ENCODE measurements around the gene COX10. TPM values are rescaled to one million over a fixed set of nuclear protein-coding genes. Genes with fewer than 3 reads are reported as not detected.

The COX10 gene
- total RNA-seq, 2 donors from 2014 or later = 31.6 to 67.6 TPM

DNA sequence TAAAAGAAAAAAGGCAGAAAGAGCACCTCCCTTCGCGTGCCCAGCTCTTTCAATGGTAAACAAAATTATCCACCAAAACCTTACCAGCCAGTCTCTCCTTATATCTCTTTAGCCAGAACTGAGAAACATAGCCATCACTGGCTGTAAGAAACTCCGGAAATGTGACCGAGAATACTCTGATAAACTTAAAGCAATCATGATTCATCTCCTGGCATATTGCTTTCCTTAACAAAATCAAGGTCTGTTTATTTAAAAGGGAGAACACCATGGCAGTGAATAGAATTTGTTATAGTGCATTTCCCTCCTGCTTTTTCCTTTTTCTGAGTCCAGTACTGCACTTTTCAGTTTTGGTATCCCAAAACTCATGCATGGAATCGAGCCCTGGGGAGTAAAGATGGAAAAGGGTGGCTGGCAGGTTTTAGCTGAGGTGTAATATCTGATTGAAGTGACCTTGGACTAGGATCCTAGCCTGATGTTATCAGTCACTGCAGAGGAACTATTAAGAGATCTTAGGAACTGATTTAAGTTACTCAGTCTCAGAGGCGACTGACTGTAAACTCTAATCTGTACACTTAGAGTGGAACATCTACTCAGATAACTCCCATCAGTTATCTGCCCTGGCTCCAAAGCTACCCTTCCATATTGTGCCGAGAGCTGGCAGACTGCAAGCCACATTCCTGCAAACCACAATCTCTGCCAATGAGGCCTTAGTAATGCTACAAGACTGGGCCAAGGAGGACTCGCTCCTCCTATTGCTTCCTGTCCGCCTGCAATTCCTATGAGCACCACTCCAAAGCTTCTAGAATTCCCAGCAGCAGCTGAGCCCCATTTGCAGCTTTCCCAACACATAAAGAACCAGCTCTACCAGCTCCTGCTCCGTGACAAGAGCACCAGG lies 7.4 kb upstream of the COX10 start:
- H3K27me3 ChIP-seq = no peaks in the 10 kb centered on the region
- H3K9me3 ChIP-seq = no peaks in the 10 kb centered on the region
- peaks cover 0 to 11% of the 10 kb centered on the region in 2 donors for H3K4me1 ChIP-seq
- H3K36me3 ChIP-seq = no peaks in the 10 kb centered on the region
- no peak overlapping the region for H3K27ac ChIP-seq
- TF ChIP-seq, protein P1, sequence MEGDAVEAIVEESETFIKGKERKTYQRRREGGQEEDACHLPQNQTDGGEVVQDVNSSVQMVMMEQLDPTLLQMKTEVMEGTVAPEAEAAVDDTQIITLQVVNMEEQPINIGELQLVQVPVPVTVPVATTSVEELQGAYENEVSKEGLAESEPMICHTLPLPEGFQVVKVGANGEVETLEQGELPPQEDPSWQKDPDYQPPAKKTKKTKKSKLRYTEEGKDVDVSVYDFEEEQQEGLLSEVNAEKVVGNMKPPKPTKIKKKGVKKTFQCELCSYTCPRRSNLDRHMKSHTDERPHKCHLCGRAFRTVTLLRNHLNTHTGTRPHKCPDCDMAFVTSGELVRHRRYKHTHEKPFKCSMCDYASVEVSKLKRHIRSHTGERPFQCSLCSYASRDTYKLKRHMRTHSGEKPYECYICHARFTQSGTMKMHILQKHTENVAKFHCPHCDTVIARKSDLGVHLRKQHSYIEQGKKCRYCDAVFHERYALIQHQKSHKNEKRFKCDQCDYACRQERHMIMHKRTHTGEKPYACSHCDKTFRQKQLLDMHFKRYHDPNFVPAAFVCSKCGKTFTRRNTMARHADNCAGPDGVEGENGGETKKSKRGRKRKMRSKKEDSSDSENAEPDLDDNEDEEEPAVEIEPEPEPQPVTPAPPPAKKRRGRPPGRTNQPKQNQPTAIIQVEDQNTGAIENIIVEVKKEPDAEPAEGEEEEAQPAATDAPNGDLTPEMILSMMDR (IDR thresholded peaks at IDR 0.05) = no peak
- H3K4me3 ChIP-seq = no peak overlapping the region
- no peak for DNase-seq (ENCODE audit: low spot score)

DNA sequence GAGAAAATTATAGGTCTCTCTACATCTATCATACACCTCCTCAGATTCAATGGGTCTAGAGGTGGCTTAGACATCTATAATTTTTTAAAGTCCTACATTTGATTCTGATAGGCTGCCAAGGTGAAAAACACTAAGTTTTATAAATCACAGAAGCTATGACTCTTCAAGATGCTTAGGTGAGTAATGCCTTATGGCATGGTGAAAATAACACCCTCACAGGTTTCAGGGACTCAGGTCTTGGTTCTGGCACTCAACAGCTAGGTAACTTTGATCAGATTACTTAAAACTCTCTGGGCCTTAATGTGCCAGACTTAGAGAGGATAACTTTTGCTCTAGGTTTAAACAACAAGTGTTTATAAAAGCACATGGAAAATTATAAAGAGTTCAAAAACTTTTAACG lies 2.0 kb upstream of the COX10 start:
- Histone ChIP-seq H3K27ac (no peak overlapping the region), H3K4me3 (no peak overlapping the region), H3K4me1 (peaks cover 0 to 33% of the 10 kb centered on the region in 2 donors), H3K9me3 (no peaks in the 10 kb centered on the region), H3K36me3 (no peaks in the 10 kb centered on the region), H3K27me3 (no peaks in the 10 kb centered on the region)
- TF ChIP-seq, protein P1 (IDR thresholded peaks at IDR 0.05) = no peak
- no peak for DNase-seq (ENCODE audit: low spot score)

DNA sequence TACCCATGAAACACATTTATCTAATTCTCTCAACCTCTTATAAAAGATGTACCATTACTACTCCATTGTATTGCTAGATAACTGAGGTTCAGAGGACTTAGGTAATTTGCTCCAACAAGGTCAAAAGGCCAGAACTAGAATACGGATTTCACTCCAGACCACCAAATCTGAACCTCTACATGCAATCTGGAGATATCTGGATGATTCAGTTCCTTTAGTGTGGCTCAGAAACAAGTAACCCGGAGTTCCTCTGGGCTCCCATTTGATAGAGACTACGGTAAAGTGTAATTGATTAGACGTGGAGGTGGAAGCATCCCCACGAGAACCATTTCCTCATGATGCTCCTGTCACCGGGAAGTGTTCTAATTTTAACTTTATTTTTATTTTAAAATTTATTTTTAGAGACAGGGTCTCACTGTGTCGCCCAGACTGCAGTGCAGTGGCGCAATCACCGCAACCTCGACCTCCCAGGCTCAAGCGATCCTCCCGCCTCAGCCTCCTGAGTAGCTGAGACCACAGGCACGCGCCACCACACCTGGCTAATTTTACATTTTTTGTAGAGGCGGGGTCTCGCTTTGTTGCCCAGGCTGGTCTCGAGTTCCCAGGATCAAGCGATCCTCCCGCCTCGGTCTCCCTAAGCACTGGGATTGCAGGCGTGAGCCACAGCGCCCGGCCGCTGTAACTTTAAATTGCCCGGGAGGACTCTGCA lies 608 bp upstream of the COX10 start:
- Histone ChIP-seq H3K27me3 (no peaks in the 10 kb centered on the region), H3K36me3 (no peaks in the 10 kb centered on the region), H3K4me1 (peaks cover 0 to 25% of the 10 kb centered on the region in 2 donors), H3K4me3 (peak overlapping the region; percentile 73 to 94), H3K9me3 (no peaks in the 10 kb centered on the region), H3K27ac (peak overlapping the region; percentile 71 to 82)
- DNase-seq (ENCODE audit: low spot score) = no peak
- TF ChIP-seq, protein P1 (IDR thresholded peaks at IDR 0.05) = no peak

DNA sequence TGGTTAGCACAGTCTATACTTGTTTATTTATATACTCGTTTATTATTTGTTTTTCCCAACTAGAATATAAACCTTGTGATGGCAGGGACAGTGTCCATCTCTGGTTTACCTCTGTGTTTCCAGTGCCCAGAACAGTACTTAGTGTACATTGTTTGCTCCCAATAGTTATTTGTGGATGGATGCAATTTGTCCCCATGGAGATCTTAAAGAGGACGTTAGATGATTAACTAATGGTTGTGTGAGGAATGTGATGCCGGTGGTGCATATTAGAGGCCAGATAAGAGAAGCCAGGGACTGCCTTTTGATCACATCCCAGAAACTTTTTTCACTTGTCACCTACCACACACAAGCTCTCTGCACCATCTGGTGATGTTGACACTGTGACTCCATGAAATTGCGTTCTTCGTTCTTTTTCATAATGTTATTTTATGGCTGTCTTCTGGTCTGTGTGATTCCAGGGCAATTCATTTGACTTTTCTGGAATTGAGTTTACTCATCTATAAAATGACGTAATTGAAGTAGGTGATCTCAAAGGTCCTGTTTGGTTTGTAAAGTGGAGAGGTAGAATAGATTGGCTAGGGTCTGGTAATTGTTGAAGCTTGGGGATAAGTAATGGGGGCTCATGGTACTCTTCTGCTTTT lies 1.2 kb downstream of the COX10 start:
- Histone ChIP-seq H3K9me3 (no peaks in the 10 kb centered on the region), H3K27me3 (no peaks in the 10 kb centered on the region), H3K4me1 (peaks cover 0 to 25% of the 10 kb centered on the region in 2 donors), H3K27ac (no peak overlapping the region), H3K36me3 (no peaks in the 10 kb centered on the region), H3K4me3 (peak overlapping the region; percentile 73 to 94)
- no peak for DNase-seq (ENCODE audit: low spot score)
- TF ChIP-seq, protein P1 (IDR thresholded peaks at IDR 0.05) = no peak

DNA sequence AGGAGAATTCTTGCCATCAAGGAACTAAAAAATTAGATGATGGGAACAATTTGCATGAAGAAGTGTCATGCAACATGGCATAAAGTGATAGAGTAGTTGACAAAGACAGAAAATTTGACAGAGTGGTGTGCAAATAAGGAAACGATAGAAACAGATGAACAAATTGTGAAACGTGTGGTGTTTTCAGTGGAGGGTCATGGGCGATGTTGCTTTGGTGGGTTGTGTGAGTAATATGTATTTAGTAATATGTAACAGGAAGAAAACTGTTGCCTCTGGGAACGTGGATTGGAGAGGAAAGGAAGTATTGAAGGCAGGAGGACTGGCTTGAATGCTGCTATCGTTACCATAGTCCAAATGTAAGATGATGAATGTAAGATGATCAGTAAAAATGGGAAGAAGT lies 3.6 kb downstream of the COX10 start:
- Histone ChIP-seq H3K9me3 (no peaks in the 10 kb centered on the region), H3K27me3 (no peaks in the 10 kb centered on the region), H3K4me1 (peaks cover 0 to 25% of the 10 kb centered on the region in 2 donors), H3K36me3 (peaks cover 12% of the 10 kb centered on the region), H3K27ac (no peak overlapping the region), H3K4me3 (no peak overlapping the region)
- TF ChIP-seq, protein P1 (IDR thresholded peaks at IDR 0.05) = no peak
- no peak for DNase-seq (ENCODE audit: low spot score)

All from right atrium auricular region (tissue), 2 donors.